ENCODE measurements around the gene KLF16.

KLF16 gene

DNA sequence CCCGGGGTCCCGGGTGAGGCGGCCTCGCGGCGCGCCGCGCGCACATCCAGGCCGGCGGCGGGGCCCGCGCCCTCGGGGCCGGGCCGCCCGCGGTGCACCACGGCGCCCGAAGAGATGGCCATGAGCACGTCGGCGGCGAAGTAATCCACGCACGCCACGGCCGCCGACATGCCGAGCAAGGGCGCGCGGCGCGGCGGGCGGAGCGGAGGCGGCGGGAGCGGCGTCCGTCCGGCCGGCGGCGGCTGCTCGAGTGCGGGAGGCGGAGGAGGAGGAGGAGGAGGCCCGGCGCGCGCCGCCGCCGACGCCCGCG is at the start of gene KLF16:
Gene KLF16 (minus strand): TSS at position 252 of the 310 bp plus-strand sequence. CDS start 82 bp downstream, at position 170.
- peaks cover 46% of the 10 kb centered on the region for H3K27me3 Mint-ChIP-seq (ENCODE audit: low read depth, poor library complexity)
- peaks cover 20% of the 10 kb centered on the region for H3K4me1 Mint-ChIP-seq
- H3K27ac Mint-ChIP-seq: no peak within 1 kb of the TSS
- no peaks in the 10 kb centered on the region for H3K36me3 Mint-ChIP-seq (ENCODE audit: low read depth)
- TF ChIP-seq CTCF (IDR thresholded peaks at IDR 0.05): no peak
- peak within 1 kb of the TSS; percentile 85 for H3K4me3 Mint-ChIP-seq
- no peak for DNase-seq
- no peaks in the 10 kb centered on the region for H3K9me3 Mint-ChIP-seq

DNA sequence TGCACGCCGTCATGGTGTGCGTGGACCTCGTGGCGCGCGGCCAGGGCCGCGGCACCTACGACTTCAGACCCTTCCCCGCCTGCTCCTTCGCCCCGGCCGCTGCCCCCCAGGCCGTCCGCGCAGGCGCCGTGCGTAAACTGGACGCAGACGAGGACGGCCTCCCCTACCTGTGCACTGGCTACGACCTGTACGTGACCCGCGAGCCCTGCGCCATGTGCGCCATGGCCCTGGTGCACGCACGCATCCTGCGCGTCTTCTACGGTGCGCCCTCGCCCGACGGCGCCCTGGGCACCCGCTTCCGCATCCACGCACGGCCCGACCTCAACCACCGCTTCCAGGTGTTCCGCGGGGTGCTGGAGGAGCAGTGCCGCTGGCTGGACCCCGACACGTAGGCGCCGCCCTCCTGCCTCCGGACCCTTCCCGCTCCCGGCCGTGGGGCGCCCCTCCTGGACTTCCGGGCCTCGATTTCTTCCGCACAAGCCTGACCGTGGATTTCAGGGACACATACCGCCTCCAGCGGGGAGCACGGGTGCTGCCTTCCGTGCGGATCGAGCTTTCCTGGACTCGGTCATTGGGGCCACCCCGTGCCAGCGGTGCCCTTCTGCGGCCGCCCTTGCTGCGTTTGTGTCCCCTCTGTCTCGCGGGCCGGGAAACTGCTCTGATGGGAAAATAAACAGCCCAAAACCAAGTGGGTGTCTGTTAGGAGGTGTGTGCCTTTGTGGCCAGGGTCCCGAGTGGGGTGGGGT is 49.6 kb upstream of the KLF16 start:
- Mint-ChIP-seq H3K4me3 (no peak overlapping the region), H3K27me3 (ENCODE audit: low read depth, poor library complexity) (no peaks in the 10 kb centered on the region), H3K9me3 (no peaks in the 10 kb centered on the region), H3K27ac (no peak overlapping the region), H3K4me1 (peaks cover 3% of the 10 kb centered on the region), H3K36me3 (ENCODE audit: low read depth) (peaks cover 19% of the 10 kb centered on the region)
- no peak for DNase-seq
- TF ChIP-seq CTCF (IDR thresholded peaks at IDR 0.05): no peak

GRCh38 chr19:1911995-1912394 is 48.6 kb upstream of the KLF16 start:
- Mint-ChIP-seq H3K36me3 (ENCODE audit: low read depth) (peaks cover 19% of the 10 kb centered on the region), H3K4me3 (no peak overlapping the region), H3K4me1 (peaks cover 3% of the 10 kb centered on the region), H3K27ac (no peak overlapping the region), H3K27me3 (ENCODE audit: low read depth, poor library complexity) (no peaks in the 10 kb centered on the region), H3K9me3 (no peaks in the 10 kb centered on the region)
- no peak for TF ChIP-seq CTCF (IDR thresholded peaks at IDR 0.05)
- no peak for DNase-seq

DNA sequence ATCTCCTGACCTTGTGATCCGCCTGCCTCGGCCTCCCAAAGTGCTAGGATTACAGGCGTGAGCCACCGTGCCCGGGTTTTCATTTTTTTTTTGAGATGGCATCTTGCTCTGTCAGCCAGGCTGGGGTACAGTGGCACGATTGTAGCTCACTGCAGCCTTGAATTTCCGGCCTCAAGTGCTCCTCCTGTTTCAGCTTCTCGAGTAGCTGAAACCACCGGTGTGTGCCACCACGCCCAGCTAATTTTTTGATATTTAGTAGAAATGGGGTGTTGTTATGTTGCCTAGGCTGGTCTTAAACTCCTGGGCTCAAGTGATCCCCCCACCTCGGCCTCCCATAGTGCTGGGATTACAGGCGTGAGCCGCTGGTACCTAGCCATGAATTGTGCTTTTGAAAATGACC is 47.7 kb upstream of the KLF16 start:
- no peaks in the 10 kb centered on the region for H3K9me3 Mint-ChIP-seq
- no peak for TF ChIP-seq CTCF (IDR thresholded peaks at IDR 0.05)
- no peaks in the 10 kb centered on the region for H3K27me3 Mint-ChIP-seq (ENCODE audit: low read depth, poor library complexity)
- no peak overlapping the region for H3K27ac Mint-ChIP-seq
- peaks cover 19% of the 10 kb centered on the region for H3K36me3 Mint-ChIP-seq (ENCODE audit: low read depth)
- peaks cover 3% of the 10 kb centered on the region for H3K4me1 Mint-ChIP-seq
- H3K4me3 Mint-ChIP-seq: no peak overlapping the region
- no peak for DNase-seq

DNA sequence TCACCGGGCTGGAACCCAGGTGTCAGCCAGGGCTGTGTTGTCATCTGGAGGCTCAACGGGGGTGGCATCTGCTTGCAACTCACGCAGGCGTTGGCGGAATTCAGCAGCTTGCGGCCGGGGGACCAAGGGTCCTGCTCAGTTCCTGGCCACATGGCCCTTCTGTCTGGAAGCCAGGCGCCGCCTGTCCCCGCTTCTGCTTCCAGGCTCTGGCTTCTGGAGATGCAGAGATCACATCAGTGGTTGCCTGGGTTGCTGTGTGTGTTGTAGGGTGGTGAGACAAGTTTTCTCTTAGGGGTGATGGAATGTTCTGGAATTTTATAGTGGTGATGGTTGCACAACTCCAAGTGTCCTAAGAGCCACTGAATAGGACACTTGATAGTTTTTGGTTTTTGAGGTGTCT is 46.8 kb upstream of the KLF16 start:
- Mint-ChIP-seq H3K4me3 (no peak overlapping the region), H3K9me3 (no peaks in the 10 kb centered on the region), H3K4me1 (peaks cover 9% of the 10 kb centered on the region), H3K27ac (no peak overlapping the region), H3K27me3 (ENCODE audit: low read depth, poor library complexity) (no peaks in the 10 kb centered on the region), H3K36me3 (ENCODE audit: low read depth) (peaks cover 19% of the 10 kb centered on the region)
- DNase-seq: no peak
- TF ChIP-seq CTCF (IDR thresholded peaks at IDR 0.05): no peak

GRCh38 chr19:1909761-1910080 is 46.3 kb upstream of the KLF16 start:
- H3K27me3 Mint-ChIP-seq (ENCODE audit: low read depth, poor library complexity): no peaks in the 10 kb centered on the region
- no peak for DNase-seq
- no peak overlapping the region for H3K4me3 Mint-ChIP-seq
- no peak overlapping the region for H3K27ac Mint-ChIP-seq
- no peaks in the 10 kb centered on the region for H3K9me3 Mint-ChIP-seq
- H3K4me1 Mint-ChIP-seq: peaks cover 9% of the 10 kb centered on the region
- peaks cover 19% of the 10 kb centered on the region for H3K36me3 Mint-ChIP-seq (ENCODE audit: low read depth)
- TF ChIP-seq CTCF (IDR thresholded peaks at IDR 0.05): no peak

Data from nephron progenitor cell (in vitro differentiated cells).